A673 (cell line): ENCODE results near the gene TSPAN11. TPM values are rescaled to one million over a fixed set of nuclear protein-coding genes. Genes with fewer than 3 reads are reported as not detected.
"Not testable (repeated sequence)": the region's sequence is repeated elsewhere in the genome, so short reads cannot be mapped to it uniquely, and the experiment has no call there.

Source experiments
- BruUV-seq: library from RNA; stranded (reverse); fragments of 400-500 nt; replicated peaks from 2 replicates; lab custom pipeline; 2021; lab: Mats Ljungman, UMichigan
- CTCF ChIA-PET: fragments of 300-600 bp; sonication (Branson Sonifier 250); formaldehyde crosslinking; loops from one replicate; lab custom pipeline; 2022; ENCODE audit warnings: antibody characterized with exemption; lab: Charles Lee
- POLR2A ChIA-PET: fragments of 300-600 bp; sonication (Branson Sonifier 250); formaldehyde crosslinking; loops from one replicate; lab custom pipeline; 2022; ENCODE audit warnings: antibody characterized with exemption; ENCODE audit not compliant: low non-redundant PET; lab: Charles Lee
- DNase-seq: peaks from one replicate; pipeline ENCODE4 v3.0.0-alpha.2; 2015; ENCODE audit warnings: low spot score
- H3K27ac ChIP-seq: fragments of 200-600 bp; sonication (generic); 2 replicates; pipeline ENCODE4 v1.5.1; 2016; ENCODE audit warnings: mixed run types, low read depth, mild to moderate bottlenecking, mixed read lengths, antibody characterized with exemption, low read length; ENCODE audit not compliant: poor library complexity, severe bottlenecking
- H3K27me3 ChIP-seq: fragments of 200-600 bp; sonication (generic); replicated peaks from 2 replicates; pipeline ENCODE4 v1.6.1; 2017; ENCODE audit warnings: mixed run types, low read depth, mild to moderate bottlenecking, mixed read lengths, antibody characterized with exemption, low read length; ENCODE audit not compliant: insufficient read depth, poor library complexity
- H3K36me3 ChIP-seq: fragments of 200-600 bp; sonication (generic); 2 replicates; pipeline ENCODE4 v1.6.1; 2016; ENCODE audit warnings: mixed run types, mild to moderate bottlenecking, mixed read lengths, antibody characterized with exemption, low read length; ENCODE audit not compliant: insufficient read depth, poor library complexity, severe bottlenecking
- H3K4me1 ChIP-seq: fragments of 200-600 bp; sonication (generic); 2 replicates; pipeline ENCODE4 v1.6.1; 2017; ENCODE audit warnings: mixed run types, mild to moderate bottlenecking, mixed read lengths, antibody characterized with exemption, low read length; ENCODE audit not compliant: insufficient read depth, poor library complexity, severe bottlenecking
- H3K4me3 ChIP-seq: fragments of 200-600 bp; sonication (generic); 2 replicates; pipeline ENCODE4 v1.5.1; 2016; ENCODE audit warnings: low read depth, mixed run types, mild to moderate bottlenecking, mixed read lengths, low read length; ENCODE audit not compliant: poor library complexity, severe bottlenecking
- H3K9me3 ChIP-seq: fragments of 200-600 bp; sonication (generic); 2 replicates; pipeline ENCODE4 v1.6.1; 2016; ENCODE audit warnings: mixed run types, low read depth, mild to moderate bottlenecking, mixed read lengths, antibody characterized with exemption, low read length; ENCODE audit not compliant: poor library complexity, severe bottlenecking
- EZH2 ChIP-seq: fragments of 200-600 bp; sonication (generic); IDR thresholded peaks from 2 replicates; pipeline ENCODE4 v1.6.1; 2017; ENCODE audit warnings: borderline replicate concordance, low read depth, mild to moderate bottlenecking, mixed read lengths, antibody characterized with exemption, low read length; ENCODE audit not compliant: poor library complexity, severe bottlenecking
- intact Hi-C: fragments of 100-400 bp; cut with micrococcal nuclease; formaldehyde crosslinking; loops from one replicate; pipeline ENCODE4 v1.10.0; 2022; ENCODE audit not compliant: unreplicated experiment
- total RNA-seq: library from RNA; stranded (reverse); gene quantifications from 2 replicates; pipeline ENCODE4 v1.2.3, GENCODE V29; 2021
- TF ChIP-seq, protein P1 (sequence below): fragments of 300-800, 200-600 bp; sonication (generic); conservative IDR thresholded peaks from 2 replicates; pipeline ENCODE4 v1.5.1; 2017; ENCODE audit warnings: low read depth, mild to moderate bottlenecking, antibody characterized with exemption, low read length, moderate library complexity, mixed read lengths

The TSPAN11 gene
- total RNA-seq, 1 experiment from 2014 or later = 20.9 TPM

- H3K9me3 ChIP-seq, intact Hi-C loops, BruUV-seq, H3K4me3 ChIP-seq, DNase-seq, POLR2A ChIA-PET, H3K36me3 ChIP-seq, H3K4me1 ChIP-seq, H3K27ac ChIP-seq, H3K27me3 ChIP-seq: not testable (repeated sequence)
- CTCF ChIA-PET = interaction anchor here (1.9 kb wide), 1 partner anchor 165 kb away, joined by 4 read pairs; no protein-coding TSS in a partner anchor
- TF ChIP-seq, protein P1, sequence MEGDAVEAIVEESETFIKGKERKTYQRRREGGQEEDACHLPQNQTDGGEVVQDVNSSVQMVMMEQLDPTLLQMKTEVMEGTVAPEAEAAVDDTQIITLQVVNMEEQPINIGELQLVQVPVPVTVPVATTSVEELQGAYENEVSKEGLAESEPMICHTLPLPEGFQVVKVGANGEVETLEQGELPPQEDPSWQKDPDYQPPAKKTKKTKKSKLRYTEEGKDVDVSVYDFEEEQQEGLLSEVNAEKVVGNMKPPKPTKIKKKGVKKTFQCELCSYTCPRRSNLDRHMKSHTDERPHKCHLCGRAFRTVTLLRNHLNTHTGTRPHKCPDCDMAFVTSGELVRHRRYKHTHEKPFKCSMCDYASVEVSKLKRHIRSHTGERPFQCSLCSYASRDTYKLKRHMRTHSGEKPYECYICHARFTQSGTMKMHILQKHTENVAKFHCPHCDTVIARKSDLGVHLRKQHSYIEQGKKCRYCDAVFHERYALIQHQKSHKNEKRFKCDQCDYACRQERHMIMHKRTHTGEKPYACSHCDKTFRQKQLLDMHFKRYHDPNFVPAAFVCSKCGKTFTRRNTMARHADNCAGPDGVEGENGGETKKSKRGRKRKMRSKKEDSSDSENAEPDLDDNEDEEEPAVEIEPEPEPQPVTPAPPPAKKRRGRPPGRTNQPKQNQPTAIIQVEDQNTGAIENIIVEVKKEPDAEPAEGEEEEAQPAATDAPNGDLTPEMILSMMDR = 0 out of 2 replicates have a peak, but pooled peaks have one; percentile 18
Observed at GRCh38 chr12:31012567-31012891, 86.0 kb downstream of the TSPAN11 start.

GRCh38 chr12:31015215-31015614, 88.7 kb downstream of the TSPAN11 start:
- TF ChIP-seq EZH2 = no peak
- TF ChIP-seq, protein P1 = no peak
- BruUV-seq = no TSS peak
- no peak overlapping the region for H3K27ac ChIP-seq
- H3K9me3 ChIP-seq = no peaks in the 10 kb centered on the region
- no peaks in the 10 kb centered on the region for H3K27me3 ChIP-seq
- H3K36me3 ChIP-seq = no peaks in the 10 kb centered on the region
- intact Hi-C loops = no loop called here
- no peaks in the 10 kb centered on the region for H3K4me1 ChIP-seq
- POLR2A ChIA-PET = no interaction called here
- DNase-seq = no peak
- CTCF ChIA-PET = no interaction called here
- no peak overlapping the region for H3K4me3 ChIP-seq

- intact Hi-C loops = no loop called here
Observed at GRCh38 chr12:31016057-31016456, 89.5 kb downstream of the TSPAN11 start.

More at GRCh38 chr12:31016057-31016456, 89.5 kb downstream of the TSPAN11 start:
- Histone ChIP-seq H3K9me3 (no peaks in the 10 kb centered on the region), H3K27ac (no peak overlapping the region), H3K4me1 (no peaks in the 10 kb centered on the region), H3K36me3 (no peaks in the 10 kb centered on the region), H3K27me3 (no peaks in the 10 kb centered on the region), H3K4me3 (no peak overlapping the region)
- BruUV-seq = no TSS peak
- CTCF ChIA-PET = no interaction called here
- POLR2A ChIA-PET = no interaction called here
- no peak for DNase-seq
- no peak for TF ChIP-seq EZH2
- TF ChIP-seq, protein P1 = no peak
